OCI-LY3 (cell line): ENCODE measurements around the gene PPP1R15A.

Experiments
- H2AFZ ChIP-seq: fragments of 200-600, 300-600 bp; shearing (Covaris generic); 2 replicates; pipeline ENCODE4 v1.6.0; 2014; ENCODE audit warnings: antibody characterized with exemption, low read depth, low read length
- H3K27ac ChIP-seq: fragments of 200-600, 300-600 bp; sonication (generic); 2 replicates; pipeline ENCODE4 v1.5.1; 2014; ENCODE audit warnings: mild to moderate bottlenecking, low read length, moderate library complexity, mixed read lengths
- H3K27me3 ChIP-seq: fragments of 200-600, 300-600 bp; sonication (generic); 2 replicates; pipeline ENCODE4 v1.6.1; 2014; ENCODE audit warnings: low read depth, low read length, mixed read lengths
- H3K36me3 ChIP-seq: fragments of 200-600, 300-600 bp; sonication (generic); replicated peaks from 2 replicates; pipeline ENCODE3; 2014; ENCODE audit warnings: low read depth, low read length, mixed read lengths
- H3K4me1 ChIP-seq: fragments of 300-600, 200-600 bp; sonication (generic); 2 replicates; pipeline ENCODE4 v1.6.1; 2014; ENCODE audit warnings: low read length, mixed read lengths
- H3K4me2 ChIP-seq: fragments of 200-600, 300-600 bp; sonication (generic); 2 replicates; pipeline ENCODE4 v1.6.1; 2014; ENCODE audit warnings: low read length, mixed read lengths
- H3K4me3 ChIP-seq: fragments of 300-600, 200-600 bp; sonication (generic); 2 replicates; pipeline ENCODE4 v1.5.1; 2014; ENCODE audit warnings: antibody characterized with exemption, mild to moderate bottlenecking, low read length, moderate library complexity
- H3K79me2 ChIP-seq: fragments of 300-600, 200-600 bp; shearing (Covaris generic); 2 replicates; pipeline ENCODE4 v1.6.1; 2014; ENCODE audit warnings: mild to moderate bottlenecking, low read length, mixed read lengths
- H3K9ac ChIP-seq: fragments of 300-600, 200-600 bp; shearing (Covaris generic); 2 replicates; pipeline ENCODE4 v1.6.0; 2014; ENCODE audit warnings: mild to moderate bottlenecking, low read length, moderate library complexity
- H3K9me3 ChIP-seq: fragments of 200-600, 300-600 bp; shearing (Covaris generic); 2 replicates; pipeline ENCODE4 v1.6.1; 2014; ENCODE audit warnings: low read length, mixed read lengths; ENCODE audit not compliant: insufficient read depth
- H4K20me1 ChIP-seq: fragments of 200-600, 300-600 bp; sonication (generic); 2 replicates; pipeline ENCODE4 v1.6.1; 2016; ENCODE audit warnings: low read length, mixed read lengths; ENCODE audit not compliant: insufficient read depth
- EZH2phosphoT487 ChIP-seq: fragments of 200-600 bp; shearing (Covaris generic); IDR thresholded peaks from 2 replicates; pipeline ENCODE4 v1.6.1; 2018; ENCODE audit warnings: antibody characterized with exemption, mixed run types, low read depth
- TF ChIP-seq, protein P1 (sequence below): fragments of 200-600, 300-600 bp; sonication (generic); IDR thresholded peaks from 2 replicates; pipeline ENCODE4 v1.5.1; 2014; ENCODE audit warnings: antibody characterized with exemption, low read length, low read depth

Gene PPP1R15A

DNA sequence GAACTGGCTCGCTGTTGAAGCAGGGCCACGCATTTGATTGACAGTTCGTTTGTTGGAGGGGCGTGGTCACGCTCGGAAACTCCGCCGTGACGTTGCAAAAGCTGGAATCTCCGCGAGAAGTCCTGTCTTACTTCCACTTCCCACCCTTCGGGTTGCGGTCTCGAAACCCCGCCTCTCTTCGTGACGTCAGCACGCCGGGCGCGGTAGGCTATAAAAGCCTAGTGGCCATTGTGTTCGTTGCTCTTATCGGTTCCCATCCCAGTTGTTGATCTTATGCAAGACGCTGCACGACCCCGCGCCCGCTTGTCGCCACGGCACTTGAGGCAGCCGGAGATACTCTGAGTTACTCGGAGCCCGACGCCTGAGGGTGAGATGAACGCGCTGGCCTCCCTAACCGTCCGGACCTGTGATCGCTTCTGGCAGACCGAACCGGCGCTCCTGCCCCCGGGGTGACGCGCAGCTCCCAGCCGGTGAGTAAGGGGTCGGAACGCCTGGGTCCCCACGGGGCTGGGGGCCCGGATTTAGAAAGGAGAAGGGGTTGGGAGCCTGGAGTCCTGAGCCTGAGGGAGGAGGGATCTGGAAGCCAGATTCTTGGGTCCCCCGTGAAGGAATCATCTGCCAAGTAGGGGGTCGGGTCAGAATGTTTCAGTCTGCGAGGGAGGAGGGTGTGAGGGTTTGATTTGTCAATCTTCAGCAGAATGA is at the start of gene PPP1R15A:
PPP1R15A (plus strand) TSS at position 240 of the 702 bp plus-strand sequence. CDS start 813 bp downstream, outside the sequence.
- H3K27ac ChIP-seq, result peak within 1 kb of the TSS; percentile 95
- peaks cover 50% of the 10 kb centered on the region for H3K4me1 ChIP-seq
- peaks cover 29% of the 10 kb centered on the region for H3K36me3 ChIP-seq
- peaks cover 13% of the 10 kb centered on the region for H4K20me1 ChIP-seq
- peak within 1 kb of the TSS; percentile 98 for H3K9ac ChIP-seq
- H3K9me3 ChIP-seq, result no peaks in the 10 kb centered on the region
- no peaks in the 10 kb centered on the region for H3K27me3 ChIP-seq
- H2AFZ ChIP-seq, result no peak within 1 kb of the TSS
- TF ChIP-seq, protein P1, sequence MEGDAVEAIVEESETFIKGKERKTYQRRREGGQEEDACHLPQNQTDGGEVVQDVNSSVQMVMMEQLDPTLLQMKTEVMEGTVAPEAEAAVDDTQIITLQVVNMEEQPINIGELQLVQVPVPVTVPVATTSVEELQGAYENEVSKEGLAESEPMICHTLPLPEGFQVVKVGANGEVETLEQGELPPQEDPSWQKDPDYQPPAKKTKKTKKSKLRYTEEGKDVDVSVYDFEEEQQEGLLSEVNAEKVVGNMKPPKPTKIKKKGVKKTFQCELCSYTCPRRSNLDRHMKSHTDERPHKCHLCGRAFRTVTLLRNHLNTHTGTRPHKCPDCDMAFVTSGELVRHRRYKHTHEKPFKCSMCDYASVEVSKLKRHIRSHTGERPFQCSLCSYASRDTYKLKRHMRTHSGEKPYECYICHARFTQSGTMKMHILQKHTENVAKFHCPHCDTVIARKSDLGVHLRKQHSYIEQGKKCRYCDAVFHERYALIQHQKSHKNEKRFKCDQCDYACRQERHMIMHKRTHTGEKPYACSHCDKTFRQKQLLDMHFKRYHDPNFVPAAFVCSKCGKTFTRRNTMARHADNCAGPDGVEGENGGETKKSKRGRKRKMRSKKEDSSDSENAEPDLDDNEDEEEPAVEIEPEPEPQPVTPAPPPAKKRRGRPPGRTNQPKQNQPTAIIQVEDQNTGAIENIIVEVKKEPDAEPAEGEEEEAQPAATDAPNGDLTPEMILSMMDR, result no peak
- no peak for TF ChIP-seq EZH2phosphoT487
- peaks cover 43% of the 10 kb centered on the region for H3K79me2 ChIP-seq
- peak within 1 kb of the TSS; percentile 91 for H3K4me3 ChIP-seq
- H3K4me2 ChIP-seq, result peak within 1 kb of the TSS; percentile 92

DNA sequence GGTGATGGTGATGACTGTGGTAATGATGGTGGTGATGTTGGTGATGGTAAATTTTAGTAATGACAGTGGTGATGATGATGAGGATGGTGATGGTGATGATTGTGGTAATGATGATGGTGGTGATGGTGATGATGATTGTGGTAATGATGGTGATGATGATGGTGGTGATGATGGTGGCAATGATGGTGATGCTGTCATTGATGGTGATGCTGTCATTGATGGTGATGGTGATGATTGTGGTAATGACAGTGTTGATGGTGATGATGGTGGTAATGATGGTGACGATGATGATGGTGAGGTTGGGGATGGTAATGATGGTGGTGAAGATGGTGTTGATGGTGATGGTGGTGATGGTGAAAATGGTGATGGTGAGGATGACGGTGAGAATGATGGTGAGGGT is 49.7 kb upstream of the PPP1R15A start:
- Histone ChIP-seq H3K36me3 (peaks cover 6% of the 10 kb centered on the region), H3K4me1 (no peaks in the 10 kb centered on the region), H4K20me1 (no peaks in the 10 kb centered on the region), H3K79me2 (no peaks in the 10 kb centered on the region), H3K4me2 (no peak overlapping the region), H3K27me3 (no peaks in the 10 kb centered on the region), H3K9me3 (no peaks in the 10 kb centered on the region), H3K9ac (no peak overlapping the region), H2AFZ (no peak overlapping the region), H3K27ac (no peak overlapping the region), H3K4me3 (no peak overlapping the region)
- TF ChIP-seq EZH2phosphoT487, result no peak

DNA sequence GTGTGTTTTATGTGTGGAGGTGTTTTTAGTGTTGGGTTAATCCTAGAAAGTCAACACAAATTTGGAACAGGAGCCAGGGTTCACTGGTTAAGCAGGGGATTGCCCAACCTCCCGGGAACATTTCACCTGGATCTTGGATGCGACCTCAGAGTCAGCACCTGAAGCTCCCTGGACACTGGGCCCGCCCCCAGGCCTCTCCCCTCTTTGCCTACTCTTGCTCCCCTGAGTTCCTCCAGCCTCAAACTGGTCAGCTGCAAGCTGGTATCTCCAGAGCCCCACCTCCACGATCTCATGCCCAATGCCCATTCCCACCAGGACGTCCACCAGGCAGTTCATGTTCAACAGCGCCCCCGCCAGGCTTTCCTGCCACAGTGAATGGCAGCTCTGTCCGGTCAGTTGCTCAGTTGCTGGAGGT is 45.6 kb upstream of the PPP1R15A start:
- TF ChIP-seq, protein P1, result peak; percentile 14; the same call in 1 of the 2 replicates
- no peak for TF ChIP-seq EZH2phosphoT487
- H3K4me2 ChIP-seq, result no peak overlapping the region

DNA sequence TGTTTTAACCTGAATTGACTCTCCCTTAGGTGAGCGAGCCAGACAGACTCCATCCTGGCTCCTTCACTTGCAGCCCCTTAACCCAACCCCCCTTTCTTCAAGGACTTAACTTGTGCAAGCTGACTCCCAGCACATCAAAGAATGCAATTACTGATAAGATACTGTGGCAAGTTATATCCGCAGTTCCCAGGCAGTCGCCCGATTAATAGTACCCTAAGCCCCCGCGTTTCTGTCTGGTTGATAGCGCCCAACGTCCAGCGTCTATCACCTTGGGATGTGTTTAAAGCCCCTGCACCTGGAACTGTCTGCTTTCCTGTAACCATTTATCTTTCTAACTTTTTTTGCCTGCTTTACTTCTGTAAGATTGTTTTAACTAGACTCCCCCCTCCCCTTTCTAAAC is 42.1 kb upstream of the PPP1R15A start:
- Histone ChIP-seq H3K27ac (no peak overlapping the region), H3K9ac (no peak overlapping the region), H3K4me1 (no peaks in the 10 kb centered on the region), H2AFZ (no peak overlapping the region), H3K79me2 (no peaks in the 10 kb centered on the region), H3K4me2 (no peak overlapping the region), H3K27me3 (no peaks in the 10 kb centered on the region), H3K9me3 (no peaks in the 10 kb centered on the region), H3K36me3 (peaks cover 4% of the 10 kb centered on the region), H3K4me3 (no peak overlapping the region), H4K20me1 (no peaks in the 10 kb centered on the region)
- TF ChIP-seq, protein P1, result no peak
- TF ChIP-seq EZH2phosphoT487, result no peak

More for the DNA sequence above, 45.6 kb upstream of the PPP1R15A start:
- Histone ChIP-seq H3K27ac (no peak overlapping the region), H3K4me1 (no peaks in the 10 kb centered on the region), H3K36me3 (peaks cover 6% of the 10 kb centered on the region), H4K20me1 (no peaks in the 10 kb centered on the region), H3K9ac (no peak overlapping the region), H2AFZ (no peak overlapping the region), H3K27me3 (no peaks in the 10 kb centered on the region), H3K9me3 (no peaks in the 10 kb centered on the region), H3K4me3 (no peak overlapping the region), H3K79me2 (no peaks in the 10 kb centered on the region)
